Osteoblast (primary cell): Measurements from ENCODE around the gene ARHGAP8. TPM values are rescaled to one million over a fixed set of nuclear protein-coding genes. Genes with fewer than 3 reads are reported as not detected.

Experiments used
- DNase-seq: peaks from one replicate; pipeline ENCODE4 v3.0.0; 2011; ENCODE audit warnings: low spot score, mixed read lengths; ENCODE audit not compliant: insufficient read length; ENCODE audit errors: missing footprints
- H2AFZ ChIP-seq: 2 replicates; pipeline ENCODE4 v1.6.0; 2011; ENCODE audit warnings: mild to moderate bottlenecking, low read length
- H3K27ac ChIP-seq: 2 replicates; pipeline ENCODE4 v1.5.1; 2011; ENCODE audit warnings: mild to moderate bottlenecking, low read depth, low read length, moderate library complexity
- H3K27me3 ChIP-seq: 2 replicates; pipeline ENCODE4 v1.6.0; 2012; ENCODE audit warnings: mild to moderate bottlenecking, control low read depth, inconsistent platforms, low read length, moderate library complexity; ENCODE audit not compliant: insufficient read depth
- H3K36me3 ChIP-seq: 2 replicates; pipeline ENCODE4 v1.5.1; 2011; ENCODE audit warnings: mild to moderate bottlenecking, low read length, control low read depth, moderate library complexity; ENCODE audit not compliant: insufficient read depth
- H3K4me1 ChIP-seq: 2 replicates; pipeline ENCODE4 v1.5.1; 2011; ENCODE audit warnings: mild to moderate bottlenecking, low read length, control low read depth, moderate library complexity; ENCODE audit not compliant: insufficient read depth
- H3K4me2 ChIP-seq: 2 replicates; pipeline ENCODE4 v1.6.0; 2011; ENCODE audit warnings: mild to moderate bottlenecking, low read length; ENCODE audit not compliant: insufficient read depth
- H3K4me3 ChIP-seq: fragments of 200-600 bp; sonication (generic); 3 replicates; pipeline ENCODE4 v1.5.1; 2012; ENCODE audit warnings: mild to moderate bottlenecking, low read length, inconsistent platforms; ENCODE audit not compliant: insufficient read depth
- H3K79me2 ChIP-seq: 2 replicates; pipeline ENCODE4 v1.6.0; 2012; ENCODE audit warnings: mild to moderate bottlenecking, low read length, control low read depth, inconsistent platforms; ENCODE audit not compliant: insufficient read depth
- H3K9me3 ChIP-seq: 2 replicates; pipeline ENCODE4 v1.5.1; 2011; ENCODE audit warnings: low read depth, low read length, control low read depth
- H4K20me1 ChIP-seq: 2 replicates; pipeline ENCODE4 v1.6.0; 2012; ENCODE audit warnings: mild to moderate bottlenecking, low read length, control low read depth; ENCODE audit not compliant: insufficient read depth
- CTCF ChIP-seq: IDR thresholded peaks from 2 replicates; pipeline ENCODE4 v1.5.1; 2011; ENCODE audit warnings: mild to moderate bottlenecking, low read depth, low read length, moderate library complexity; ENCODE audit errors: extremely low read depth
- total RNA-seq: library from RNA; depleted of rRNA; stranded (reverse); fragments of >200 nt; gene quantifications from 2 replicates; pipeline ENCODE4 v1.2.3, GENCODE V29; 2012

ARHGAP8 gene
- total RNA-seq, 1 donor = 0.36 TPM

DNA sequence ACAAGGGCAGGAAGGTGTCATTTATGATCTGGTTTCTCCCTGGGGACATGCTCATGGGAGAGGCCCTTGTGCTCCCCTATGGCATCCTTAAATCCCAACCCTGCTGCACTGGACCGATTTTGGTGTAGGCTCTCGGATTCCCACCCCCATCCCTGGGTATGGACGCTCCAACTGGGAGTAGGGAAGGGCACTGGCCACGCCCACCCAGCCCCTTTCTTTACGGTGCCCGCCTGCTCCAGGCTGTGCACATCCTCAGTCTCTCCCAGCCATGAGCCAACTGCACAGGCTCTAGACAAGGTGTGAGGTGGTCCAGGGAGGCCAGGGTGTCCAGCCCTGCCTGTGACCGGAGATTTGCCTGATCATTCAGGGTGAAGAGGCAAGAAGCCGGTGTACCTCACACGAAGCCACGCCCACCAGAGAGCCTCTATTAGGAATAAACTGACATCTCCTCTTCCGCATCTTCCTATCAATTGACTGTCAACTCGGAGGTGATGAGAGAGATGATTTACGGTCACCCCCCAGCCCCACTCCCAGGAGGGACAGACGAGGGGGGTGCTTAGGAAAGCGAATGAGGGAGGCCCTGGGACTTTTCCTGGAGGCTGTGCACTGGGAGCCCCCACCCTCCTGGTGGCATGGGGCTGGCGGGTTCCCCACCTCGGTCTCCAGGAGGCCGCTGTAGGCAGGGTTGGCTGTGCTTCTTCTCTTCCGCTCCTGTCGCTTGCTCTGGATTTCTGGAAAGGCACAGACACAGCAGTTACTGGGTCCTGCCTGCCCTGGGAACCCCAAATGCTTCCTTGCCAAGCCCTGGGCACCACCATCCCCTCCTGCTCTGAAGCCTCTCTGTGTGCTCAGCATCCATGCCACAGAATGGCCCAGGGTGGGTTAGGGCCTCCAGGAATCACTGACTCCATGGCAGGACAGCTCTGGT, 140.7 kb downstream of the ARHGAP8 start:
- Histone ChIP-seq H2AFZ (no peak overlapping the region), H3K27me3 (no peaks in the 10 kb centered on the region), H3K36me3 (no peaks in the 10 kb centered on the region), H3K4me2 (no peak overlapping the region), H3K9me3 (no peaks in the 10 kb centered on the region), H3K4me1 (no peaks in the 10 kb centered on the region), H3K27ac (no peak overlapping the region), H3K4me3 (no peak overlapping the region), H3K79me2 (no peaks in the 10 kb centered on the region), H4K20me1 (no peaks in the 10 kb centered on the region)
- no peak for TF ChIP-seq CTCF
- DNase-seq = peak; percentile 69

- no peaks in the 10 kb centered on the region for H3K79me2 ChIP-seq
- no peak for DNase-seq
- no peak overlapping the region for H2AFZ ChIP-seq
- no peaks in the 10 kb centered on the region for H4K20me1 ChIP-seq
- no peak overlapping the region for H3K4me3 ChIP-seq
- H3K36me3 ChIP-seq = no peaks in the 10 kb centered on the region
- no peaks in the 10 kb centered on the region for H3K27me3 ChIP-seq
- no peaks in the 10 kb centered on the region for H3K9me3 ChIP-seq
- no peaks in the 10 kb centered on the region for H3K4me1 ChIP-seq
- H3K4me2 ChIP-seq = no peak overlapping the region
- TF ChIP-seq CTCF = no peak
- no peak overlapping the region for H3K27ac ChIP-seq
These were observed 141.3 kb downstream of the ARHGAP8 start for GRCh38 chr22:44893731-44894080.

DNA sequence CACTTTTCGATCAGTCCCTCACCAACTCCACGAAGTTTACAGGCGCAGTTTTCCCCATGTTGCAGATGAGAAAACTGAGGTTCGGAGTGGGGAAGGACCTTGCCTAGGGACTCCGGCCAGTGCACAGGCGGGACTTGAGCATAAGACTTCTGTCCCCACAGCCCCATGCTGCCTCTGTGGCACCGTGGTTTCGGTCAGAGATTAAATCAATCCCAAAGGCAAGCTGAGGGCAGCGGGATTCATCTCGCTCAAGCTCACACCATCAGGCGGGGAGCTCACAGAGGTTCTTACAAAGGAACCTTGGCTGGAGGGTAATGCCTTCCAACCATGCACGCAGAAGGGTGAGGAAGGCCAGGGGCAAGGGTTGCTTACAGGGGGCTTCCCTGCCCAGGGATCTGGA, 141.9 kb downstream of the ARHGAP8 start:
- no peaks in the 10 kb centered on the region for H4K20me1 ChIP-seq
- DNase-seq = peak; percentile 54
- H3K27ac ChIP-seq = no peak overlapping the region
- no peak overlapping the region for H3K4me2 ChIP-seq
- no peaks in the 10 kb centered on the region for H3K36me3 ChIP-seq
- no peaks in the 10 kb centered on the region for H3K79me2 ChIP-seq
- H3K9me3 ChIP-seq = no peaks in the 10 kb centered on the region
- no peak for TF ChIP-seq CTCF
- H3K4me1 ChIP-seq = no peaks in the 10 kb centered on the region
- no peak overlapping the region for H2AFZ ChIP-seq
- no peaks in the 10 kb centered on the region for H3K27me3 ChIP-seq
- no peak overlapping the region for H3K4me3 ChIP-seq

DNA sequence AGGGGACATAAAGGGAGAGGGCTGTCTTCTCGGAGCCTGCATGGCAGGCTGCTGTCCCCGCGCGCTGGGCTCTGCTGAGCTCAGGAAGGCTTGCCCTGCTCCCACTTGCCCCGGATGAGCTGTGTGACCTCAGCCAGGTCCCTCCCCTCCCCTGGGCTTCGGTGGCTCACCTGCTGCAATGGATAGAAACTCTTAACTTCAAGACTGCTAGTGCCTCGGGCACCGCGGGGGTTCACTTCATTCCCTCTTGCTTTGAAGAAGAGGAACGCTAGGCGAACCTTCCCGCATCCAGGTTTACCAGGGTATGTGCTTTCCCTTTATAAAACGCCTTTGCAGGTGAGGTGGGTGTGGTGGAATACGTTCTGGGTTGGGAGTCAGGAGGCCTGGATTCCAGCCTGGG, 142.4 kb downstream of the ARHGAP8 start:
- Histone ChIP-seq H3K4me1 (no peaks in the 10 kb centered on the region), H3K79me2 (no peaks in the 10 kb centered on the region), H3K27me3 (no peaks in the 10 kb centered on the region), H2AFZ (no peak overlapping the region), H3K27ac (no peak overlapping the region), H3K4me3 (no peak overlapping the region), H3K36me3 (no peaks in the 10 kb centered on the region), H4K20me1 (no peaks in the 10 kb centered on the region), H3K4me2 (no peak overlapping the region), H3K9me3 (no peaks in the 10 kb centered on the region)
- DNase-seq = no peak
- TF ChIP-seq CTCF = no peak
